Left hindlimb (tissue), 1 donor: ENCODE data around the gene CAMSAP1.

Experiments
- DNase-seq: peaks from one replicate; pipeline ENCODE4 v3.0.0-alpha.2; 2018

CAMSAP1 gene

DNA sequence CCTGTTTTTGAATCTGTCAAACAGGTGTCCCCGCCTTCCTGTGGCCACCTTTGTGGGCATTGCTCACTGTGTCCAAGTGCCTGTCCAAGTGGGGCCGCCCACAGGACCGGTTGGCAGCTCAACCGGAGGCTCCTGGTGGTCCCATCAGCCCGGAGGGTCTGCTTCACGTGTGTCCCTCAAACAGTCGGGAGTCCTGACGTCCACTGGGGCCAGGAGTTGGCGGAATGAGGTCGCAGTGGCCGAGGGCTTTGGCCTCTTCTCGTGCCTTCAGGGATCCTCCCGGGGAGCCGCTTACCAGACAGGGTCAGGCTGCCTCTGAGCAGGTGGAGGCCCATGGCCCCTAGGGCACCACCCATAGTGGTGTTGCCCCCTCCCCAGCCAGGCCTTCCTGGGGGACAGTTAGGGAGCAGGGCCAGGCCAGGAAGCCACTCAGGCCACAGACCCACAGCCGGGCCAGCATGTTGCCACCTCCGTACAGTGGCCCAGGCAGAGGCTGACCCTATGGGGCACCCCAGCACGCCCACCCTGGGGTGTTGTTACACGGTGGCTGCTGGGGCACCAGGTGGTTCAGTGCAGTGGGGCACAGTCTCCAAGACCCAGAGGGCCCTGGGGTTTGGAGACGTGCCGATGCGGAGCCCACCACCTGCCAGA lies 135.8 kb downstream of the CAMSAP1 start:
- DNase-seq = no peak

DNA sequence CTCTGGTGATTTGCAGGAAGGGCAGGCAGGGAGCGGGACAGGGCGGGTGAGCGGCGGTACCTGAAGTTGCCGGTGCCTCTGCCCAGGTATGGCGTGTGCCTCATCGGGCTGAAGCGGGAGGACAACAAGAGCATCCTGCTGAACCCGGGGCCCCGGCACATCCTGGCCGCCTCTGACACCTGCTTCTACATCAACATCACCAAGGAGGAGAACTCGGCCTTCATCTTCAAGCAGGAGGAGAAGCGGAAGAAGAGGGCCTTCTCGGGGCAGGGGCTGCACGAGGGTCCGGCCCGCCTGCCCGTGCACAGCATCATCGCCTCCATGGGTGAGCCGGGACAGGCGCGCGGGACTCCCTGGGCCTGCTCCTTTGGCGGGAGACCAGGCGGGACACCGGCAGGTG lies 136.6 kb downstream of the CAMSAP1 start:
- no peak for DNase-seq

DNA sequence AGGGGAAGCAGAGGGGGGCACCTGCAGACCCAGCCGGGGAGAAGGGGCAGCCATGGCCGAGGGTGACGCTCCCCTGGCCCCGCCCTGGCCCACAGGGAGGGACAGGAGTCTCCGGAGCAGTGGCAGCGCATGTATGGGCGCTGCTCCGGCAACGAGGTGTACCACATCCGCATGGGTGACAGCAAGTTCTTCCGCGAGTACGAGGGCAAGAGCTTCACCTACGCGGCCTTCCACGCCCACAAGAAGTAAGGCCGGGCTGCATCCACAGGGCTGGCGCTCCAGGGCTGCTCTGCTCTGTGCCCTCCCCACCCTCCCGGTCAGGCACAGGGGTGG lies 137.2 kb downstream of the CAMSAP1 start:
- DNase-seq = no peak

DNA sequence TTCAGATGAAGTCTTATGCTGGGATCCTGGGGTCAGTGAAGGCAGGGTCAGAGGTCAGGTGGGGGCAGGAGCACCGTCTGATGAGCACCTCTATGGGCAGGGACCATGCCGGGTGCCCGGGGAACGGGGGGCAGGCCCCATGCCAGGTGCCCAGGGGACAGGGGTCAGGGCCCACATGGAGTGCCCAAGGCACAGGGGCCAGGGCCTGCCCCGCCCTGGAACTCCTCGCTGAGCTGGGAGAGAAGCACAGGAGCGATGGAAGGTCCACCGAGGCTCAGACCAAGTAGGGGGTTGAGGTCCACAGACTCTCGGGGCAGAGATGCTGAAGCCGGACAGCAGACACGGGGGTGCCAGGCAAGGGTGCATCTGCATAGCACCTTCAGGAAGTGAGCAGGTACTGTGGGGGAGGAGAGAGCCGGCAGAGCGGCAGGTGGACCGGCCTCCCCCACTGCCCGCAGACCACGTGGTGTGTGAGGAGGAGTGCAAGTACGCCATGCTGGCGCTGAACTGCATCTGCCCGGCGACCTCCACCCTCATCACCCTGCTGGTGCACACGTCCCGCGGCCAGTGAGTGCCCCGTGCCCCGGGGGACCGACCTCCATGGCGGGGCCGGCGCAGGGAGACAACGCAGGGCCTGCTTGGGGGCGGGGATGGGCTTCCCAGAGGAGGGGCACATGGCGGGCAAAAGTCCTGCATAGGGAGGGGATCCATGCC lies 137.7 kb downstream of the CAMSAP1 start:
- no peak for DNase-seq

DNA sequence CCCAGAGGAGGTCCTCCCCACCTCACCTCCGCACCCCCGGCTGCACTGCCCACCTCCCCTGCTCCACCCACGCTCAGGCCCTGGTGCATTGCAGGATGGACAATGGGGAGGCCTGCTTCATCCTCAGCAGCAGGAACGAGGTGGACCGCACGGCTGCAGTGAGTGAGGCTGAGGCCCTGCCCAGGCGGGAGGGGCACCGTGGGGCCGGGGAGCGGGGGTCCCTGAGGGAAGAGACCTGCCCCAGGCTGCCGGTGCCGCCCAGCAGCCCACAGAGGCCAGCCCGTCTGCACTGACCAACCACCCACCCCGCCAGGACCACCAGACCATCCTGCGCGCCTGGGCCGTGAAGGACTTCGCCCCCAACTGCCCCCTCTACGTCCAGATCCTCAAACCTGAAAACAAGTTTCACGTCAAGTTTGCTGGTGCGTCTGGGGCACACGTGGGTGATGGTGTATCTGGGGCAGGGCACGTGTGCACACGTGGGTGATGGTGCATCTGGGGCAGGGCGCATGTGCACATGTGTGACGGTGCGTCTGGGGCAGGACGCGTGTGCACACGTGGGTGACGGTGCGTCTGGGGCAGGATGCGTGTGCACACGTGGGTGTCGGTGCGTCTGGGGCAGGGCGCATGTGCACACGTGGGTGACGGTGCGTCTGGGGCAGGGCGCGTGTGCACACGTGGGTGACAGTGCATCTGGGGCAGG lies 138.7 kb downstream of the CAMSAP1 start:
- DNase-seq = no peak

DNA sequence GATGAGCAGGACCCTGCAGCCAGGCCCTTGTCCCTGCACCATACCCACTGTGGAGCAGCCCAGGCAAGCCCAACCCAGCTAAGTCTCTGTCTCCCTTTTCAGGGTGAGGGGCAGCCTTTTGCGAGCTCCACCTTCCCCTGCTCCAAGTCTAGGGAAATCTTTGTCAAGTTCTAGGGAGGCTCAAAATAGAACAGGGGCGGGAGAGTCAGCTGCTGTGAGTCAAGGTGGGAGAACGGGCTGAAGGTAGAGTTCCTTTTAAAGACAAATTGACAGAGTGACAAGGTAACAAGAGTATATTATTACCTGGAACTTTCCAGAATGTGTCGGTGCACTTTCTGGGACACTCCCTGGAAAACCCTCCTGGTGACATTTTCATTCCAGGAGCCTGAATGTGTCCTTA lies 140.6 kb downstream of the CAMSAP1 start:
- DNase-seq = no peak

DNA sequence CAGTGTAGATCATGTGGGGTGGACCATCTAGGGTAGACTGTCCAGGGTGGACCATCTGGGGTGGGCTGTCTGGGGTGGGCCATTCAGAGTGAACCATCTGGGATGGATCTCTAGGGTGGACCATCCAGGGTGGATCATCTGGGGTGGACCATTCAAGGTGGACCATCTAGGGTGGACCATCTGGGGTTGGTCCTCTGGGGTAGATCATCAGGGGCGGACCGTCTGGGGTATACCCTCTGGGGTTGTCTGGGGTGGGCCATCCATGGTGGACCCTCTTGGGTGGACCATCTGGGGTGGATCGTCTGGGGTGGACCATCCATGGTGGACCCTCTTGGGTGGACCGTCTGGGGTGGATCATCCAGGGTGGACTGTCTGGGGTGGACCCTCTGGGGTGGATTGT lies 141.1 kb downstream of the CAMSAP1 start:
- DNase-seq = no peak

DNA sequence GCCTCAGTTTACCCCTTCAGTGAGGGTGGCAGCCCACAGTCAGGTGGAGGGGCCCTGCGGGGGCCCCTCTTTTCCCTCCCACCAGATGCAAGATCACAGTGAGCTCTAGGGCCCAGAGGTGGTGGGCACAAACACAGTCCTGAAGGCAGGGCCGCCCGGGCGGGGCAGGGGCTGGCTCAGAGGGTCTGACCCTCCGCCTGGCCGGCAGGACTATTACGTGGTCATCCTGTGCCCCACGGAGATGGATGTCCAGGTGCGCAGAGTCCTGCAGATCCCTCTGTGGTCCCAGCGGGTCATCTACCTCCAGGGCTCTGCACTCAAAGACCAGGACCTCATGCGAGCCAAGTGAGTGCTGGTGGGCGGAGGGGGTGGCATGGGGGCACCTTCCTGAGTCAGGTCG lies 141.9 kb downstream of the CAMSAP1 start:
- DNase-seq = no peak

DNA sequence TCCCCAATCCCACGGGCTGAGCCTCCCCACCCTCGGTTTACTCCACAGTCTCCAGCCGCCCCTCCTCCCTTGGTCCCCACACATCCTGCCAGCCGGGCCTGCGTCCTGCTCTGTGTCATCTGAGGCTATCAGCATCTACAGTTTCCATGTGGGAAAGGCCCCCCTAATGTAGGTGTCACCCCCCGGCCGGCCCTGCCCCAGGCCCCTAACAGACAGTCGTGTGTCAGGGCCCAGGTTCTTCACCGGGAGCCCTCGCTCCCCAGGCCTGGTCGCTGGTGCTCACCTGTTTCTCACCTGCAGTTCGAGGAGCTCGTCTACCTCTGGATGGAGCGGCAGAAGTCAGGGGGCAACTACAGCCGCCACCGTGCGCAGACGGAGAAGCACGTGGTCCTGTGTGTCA lies 142.6 kb downstream of the CAMSAP1 start:
- DNase-seq = no peak

DNA sequence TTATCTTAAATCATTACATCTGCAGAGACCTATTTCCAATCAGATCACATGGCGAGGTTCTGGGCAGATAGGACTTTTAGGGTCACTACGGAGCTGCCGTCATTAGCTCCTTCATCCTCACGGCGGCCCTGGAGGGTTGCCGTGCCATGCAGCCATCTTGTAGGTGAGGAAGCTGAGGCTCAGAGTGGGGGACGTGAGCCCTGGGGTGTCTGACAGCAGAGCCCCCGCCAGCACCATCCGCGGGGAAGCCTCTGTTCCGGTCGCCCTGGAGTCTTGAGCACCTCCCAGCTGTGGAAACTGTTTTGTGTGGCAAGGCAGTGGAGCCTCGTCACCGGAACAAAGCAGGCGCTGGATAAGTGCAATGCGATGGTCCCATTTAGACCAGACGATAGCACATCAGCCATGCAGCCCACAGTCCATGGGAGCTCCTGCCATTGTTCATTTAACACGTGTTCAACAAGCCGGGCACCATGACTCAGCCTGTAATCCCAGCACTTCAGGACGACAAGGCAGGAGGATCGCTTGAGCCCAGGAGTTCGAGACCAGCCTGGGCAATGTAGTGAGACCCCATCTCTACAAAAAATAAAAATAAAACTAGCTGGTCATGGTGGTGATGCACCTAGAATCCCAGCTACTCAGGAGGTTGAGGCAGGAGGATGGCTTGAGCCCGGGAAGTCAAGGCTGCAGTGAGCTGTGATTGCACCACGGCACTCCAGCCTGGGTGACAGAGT lies 143.5 kb downstream of the CAMSAP1 start:
- DNase-seq = no peak

DNA sequence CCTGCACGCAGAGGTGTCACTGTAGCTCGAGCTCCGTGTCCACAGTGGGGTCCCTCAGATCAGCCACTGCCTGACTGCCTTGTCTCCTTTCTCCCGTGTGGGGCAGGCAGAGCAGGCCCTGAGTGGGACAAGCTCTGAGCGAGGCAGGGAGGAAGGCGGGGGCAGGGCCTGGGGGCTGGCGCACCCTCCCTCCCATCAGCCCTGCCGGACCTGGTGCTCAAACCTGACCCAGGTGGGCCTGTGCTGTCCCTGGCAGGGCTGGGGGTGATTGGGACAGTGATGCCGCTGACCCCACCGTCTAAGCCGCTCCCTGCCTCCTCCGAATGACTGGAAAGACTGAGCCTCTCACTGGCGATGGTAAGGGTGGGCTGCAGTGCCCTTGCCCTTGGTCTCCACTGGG lies 144.4 kb downstream of the CAMSAP1 start:
- no peak for DNase-seq

DNA sequence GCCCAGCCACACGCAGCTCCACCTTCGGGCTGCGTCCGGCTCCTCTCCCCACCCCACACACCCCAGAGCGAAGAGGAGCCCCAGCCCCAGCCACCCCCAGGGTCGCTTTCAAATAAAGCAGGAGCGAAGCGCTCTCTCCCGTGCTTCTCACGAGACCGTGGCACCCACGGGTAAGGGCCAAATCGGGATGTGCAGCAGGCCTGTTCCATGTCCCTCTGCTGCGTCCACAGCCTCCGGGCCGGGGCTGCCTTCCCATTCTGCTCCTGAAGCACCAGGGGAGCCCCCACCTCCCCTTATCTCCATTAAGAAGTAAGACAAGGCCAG lies 145.5 kb downstream of the CAMSAP1 start:
- DNase-seq = no peak

DNA sequence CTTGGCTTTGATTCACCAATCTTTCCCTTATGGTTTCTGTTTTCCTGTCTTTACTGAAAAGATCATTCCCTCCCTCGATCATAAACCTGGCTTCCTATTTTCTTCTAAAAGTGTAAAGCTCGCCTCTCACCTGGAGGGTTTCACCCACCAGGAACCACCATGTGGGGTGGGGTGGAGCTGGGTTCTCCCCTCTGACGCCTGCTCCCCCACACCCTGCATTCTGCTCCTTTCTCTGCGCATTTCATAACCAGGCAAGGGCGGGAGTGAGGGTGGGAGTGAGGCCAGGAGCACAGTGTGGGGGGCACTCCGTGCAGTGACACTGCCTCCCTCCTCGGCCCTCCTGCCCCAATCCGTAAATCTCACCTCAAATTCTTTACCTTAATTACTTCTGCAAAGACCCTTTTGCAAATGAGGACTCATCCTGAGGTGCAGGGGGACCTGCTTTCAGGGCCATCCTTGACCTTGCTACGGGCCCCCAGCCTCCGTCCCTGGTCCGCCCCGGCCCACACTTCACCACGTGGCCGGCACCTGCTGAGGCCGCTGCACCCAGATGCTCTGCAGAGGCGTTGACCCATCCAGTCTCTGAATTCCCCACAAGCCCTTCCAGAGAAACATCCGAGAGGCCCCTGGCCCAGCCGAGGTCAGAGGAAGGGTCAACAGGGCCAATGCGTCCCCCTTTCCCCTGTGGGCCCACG lies 146.0 kb downstream of the CAMSAP1 start:
- no peak for DNase-seq

DNA sequence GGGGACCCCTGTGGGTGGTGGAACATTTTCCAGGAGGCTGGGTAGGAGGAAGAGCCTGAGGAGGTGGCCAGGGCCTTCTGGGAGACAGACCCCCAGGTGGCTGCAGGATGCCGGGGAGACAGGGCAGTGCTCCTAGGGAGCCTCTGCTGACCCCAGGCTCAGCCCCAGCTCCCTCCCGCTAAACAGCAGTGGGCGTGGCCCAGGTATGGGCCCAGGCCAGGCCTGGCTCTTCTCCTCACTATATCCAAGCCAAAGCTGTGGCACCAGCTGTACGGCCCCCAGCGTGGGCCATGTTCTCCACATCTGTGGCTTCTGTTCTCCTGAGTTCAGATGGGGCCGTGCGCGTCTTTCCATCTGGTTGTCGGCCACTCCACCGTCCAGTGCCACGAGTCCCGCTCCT lies 146.9 kb downstream of the CAMSAP1 start:
- no peak for DNase-seq

DNA sequence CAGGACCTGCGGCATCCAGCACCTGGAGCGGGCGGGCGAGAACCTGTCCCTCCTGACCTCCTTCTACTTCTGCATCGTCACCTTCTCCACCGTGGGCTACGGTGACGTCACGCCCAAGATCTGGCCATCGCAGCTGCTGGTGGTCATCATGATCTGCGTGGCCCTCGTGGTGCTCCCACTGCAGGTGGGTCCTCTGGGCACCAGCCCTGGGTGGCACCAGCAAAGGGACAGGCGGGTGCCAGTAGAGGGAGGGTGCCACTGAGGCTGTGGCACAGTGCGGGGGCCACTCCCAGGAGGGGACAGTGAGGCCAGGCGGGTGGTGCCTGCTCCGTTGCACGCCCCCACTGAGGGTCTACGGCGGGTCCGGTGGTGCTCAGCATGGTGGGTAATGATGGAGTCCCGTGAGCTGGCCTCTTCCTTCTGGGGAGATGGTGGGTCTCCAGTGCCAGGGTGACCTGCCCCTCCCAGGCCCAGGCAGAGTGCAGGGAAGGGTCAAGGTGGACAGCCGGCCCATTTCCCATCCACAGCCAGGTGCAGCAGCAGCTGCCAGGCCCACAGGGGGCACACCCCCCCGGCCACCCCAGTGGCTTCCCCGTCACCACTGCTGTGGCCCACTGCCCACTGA lies 147.6 kb downstream of the CAMSAP1 start:
- DNase-seq = no peak

DNA sequence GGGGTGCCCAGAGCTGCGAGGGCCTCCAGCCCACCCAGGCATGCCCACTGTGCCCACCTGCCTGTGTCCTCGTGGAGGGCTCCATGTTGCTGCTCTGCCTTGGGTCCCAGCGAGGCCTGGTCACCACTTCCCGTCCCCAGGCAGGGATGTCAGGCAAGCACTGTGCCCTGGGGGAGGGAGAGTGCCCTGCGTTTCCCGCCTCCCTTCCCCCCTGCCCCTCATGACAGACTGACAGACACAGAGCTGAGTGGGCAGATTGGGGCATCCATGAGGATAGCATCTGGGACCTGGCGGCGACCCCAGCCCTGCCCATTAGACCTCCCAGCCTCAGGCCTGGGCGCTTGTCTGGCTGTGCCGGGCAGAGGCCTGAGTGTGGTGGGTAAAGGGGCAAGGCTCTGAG lies 148.5 kb downstream of the CAMSAP1 start:
- no peak for DNase-seq
